ENCODE results near the gene USO1. TPM values are rescaled to one million over a fixed set of nuclear protein-coding genes. Genes with fewer than 3 reads are reported as not detected.

USO1 gene
- total and polyA plus RNA-seq, 2 donors (not counting 3 experiments of a cell fraction or from before 2014, with no cell fraction given): 29.1 to 66.0 TPM

- Histone ChIP-seq H3K4me3 (replicated peaks in 1 of 3; ENCODE audit: insufficient read depth in 1 of 3, low read depth in 1 of 3, low read length in 3 of 3) (no peak overlapping the region), H3K27ac (ENCODE audit: insufficient read depth, low read depth, low read length) (no peak overlapping the region), H3K9me3 (replicated peaks; ENCODE audit: control insufficient read depth, insufficient read depth, low read length) (no peaks in the 10 kb centered on the region), H3K79me2 (ENCODE audit: control insufficient read depth, insufficient read depth, low read length) (no peaks in the 10 kb centered on the region), H3K4me2 (ENCODE audit: insufficient read depth, low read length) (no peak overlapping the region), H3K4me1 (ENCODE audit: control insufficient read depth, extremely low read depth, insufficient read depth, low read length) (peaks cover 10% of the 10 kb centered on the region), H4K20me1 (replicated peaks; ENCODE audit: control insufficient read depth, extremely low read depth, insufficient read depth, low read length) (no peaks in the 10 kb centered on the region), H2AFZ (ENCODE audit: low read depth, low read length) (no peak overlapping the region), H3K9ac (replicated peaks; ENCODE audit: extremely low read depth, insufficient read depth, low read length) (no peak overlapping the region), H3K36me3 (ENCODE audit: control insufficient read depth in 2 of 2, extremely low read depth in 1 of 2, insufficient read depth in 2 of 2, low read length in 2 of 2) (peaks cover 1 to 2% of the 10 kb centered on the region in 2 experiments), H3K27me3 (ENCODE audit: control insufficient read depth in 2 of 2, insufficient read depth in 2 of 2, low read length in 2 of 2) (no peaks in the 10 kb centered on the region), H3K9me1 (replicated peaks; ENCODE audit: control insufficient read depth, extremely low read depth, insufficient read depth, low read length) (no peaks in the 10 kb centered on the region)
- TF ChIP-seq POLR2A (IDR thresholded peaks at IDR 0.05; ENCODE audit: low read depth, low read length): no peak
- TF ChIP-seq MYC (IDR thresholded peaks at IDR 0.05; ENCODE audit: low read depth, low read length): no peak
- no peak for TF ChIP-seq CTCF (IDR thresholded peaks at IDR 0.05; ENCODE audit: extremely low read depth in 1 of 2, insufficient read depth in 1 of 2, low read depth in 1 of 2, low read length in 2 of 2)
- POLR2A ChIA-PET: no interaction called here
- CTCF ChIA-PET: no interaction called here
- no peak for DNase-seq (ENCODE audit: low read depth, low spot score)
- dilution Hi-C loops (cut with MboI; ENCODE audit: extremely low pct_ligation_motif_present, low sequenced_read_pairs) (no loop called here), intact Hi-C loops (cut with micrococcal nuclease) (no loop called here)
- FAIRE-seq: no peak
- no TSS peak for BruUV-seq (replicated peaks)
Observed at GRCh38 chr4:75717408-75717807, 7.0 kb upstream of the USO1 start.

DNA sequence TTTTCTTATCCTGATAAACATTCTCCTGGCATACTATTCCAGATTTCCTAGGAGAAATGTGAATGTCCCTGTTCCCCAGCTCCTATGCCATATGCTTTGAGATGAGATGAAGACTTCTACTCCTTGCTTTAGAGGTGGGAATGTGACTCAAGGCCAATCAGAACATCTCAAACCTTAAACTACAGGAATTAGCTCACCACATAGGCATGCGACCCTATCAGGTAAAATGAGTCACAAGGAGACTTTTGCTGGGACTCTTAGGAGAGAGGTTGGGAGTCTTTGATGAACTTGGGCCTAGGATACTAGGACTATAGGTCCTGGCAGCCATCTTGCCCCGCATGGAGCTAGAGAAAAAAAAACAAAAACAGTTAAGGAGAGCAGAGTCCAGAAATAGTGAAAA, 5.8 kb upstream of the USO1 start:
- intact Hi-C loops (cut with micrococcal nuclease) (no loop called here), dilution Hi-C loops (cut with MboI; ENCODE audit: extremely low pct_ligation_motif_present, low sequenced_read_pairs) (no loop called here)
- no peak overlapping the region for H3K4me3 ChIP-seq (replicated peaks in 1 of 3; ENCODE audit: insufficient read depth in 1 of 3, low read depth in 1 of 3, low read length in 3 of 3)
- ChIA-PET CTCF (interaction anchor here (1.0 kb wide), 1 partner anchor 8 kb away, joined by 3 read pairs; no protein-coding TSS in a partner anchor), POLR2A (interaction anchor here (0.7 kb wide), 1 partner anchor 14 kb away, joined by 6 read pairs; no protein-coding TSS in a partner anchor)
- DNase-seq (ENCODE audit: low read depth, low spot score) (peak; percentile 29), FAIRE-seq (no peak)
- no peaks in the 10 kb centered on the region for H4K20me1 ChIP-seq (replicated peaks; ENCODE audit: control insufficient read depth, extremely low read depth, insufficient read depth, low read length)
- H3K27ac ChIP-seq (ENCODE audit: insufficient read depth, low read depth, low read length): no peak overlapping the region
- no peaks in the 10 kb centered on the region for H3K27me3 ChIP-seq (ENCODE audit: control insufficient read depth in 2 of 2, insufficient read depth in 2 of 2, low read length in 2 of 2)
- H3K9me1 ChIP-seq (replicated peaks; ENCODE audit: control insufficient read depth, extremely low read depth, insufficient read depth, low read length): no peaks in the 10 kb centered on the region
- H3K4me2 ChIP-seq (ENCODE audit: insufficient read depth, low read length): peak overlapping the region; percentile 16
- no TSS peak for BruUV-seq (replicated peaks)
- H3K9me3 ChIP-seq (replicated peaks; ENCODE audit: control insufficient read depth, insufficient read depth, low read length): no peaks in the 10 kb centered on the region
- H3K79me2 ChIP-seq (ENCODE audit: control insufficient read depth, insufficient read depth, low read length): peaks cover 2% of the 10 kb centered on the region
- peaks cover 17% of the 10 kb centered on the region for H3K4me1 ChIP-seq (ENCODE audit: control insufficient read depth, extremely low read depth, insufficient read depth, low read length)
- TF ChIP-seq, protein P1, sequence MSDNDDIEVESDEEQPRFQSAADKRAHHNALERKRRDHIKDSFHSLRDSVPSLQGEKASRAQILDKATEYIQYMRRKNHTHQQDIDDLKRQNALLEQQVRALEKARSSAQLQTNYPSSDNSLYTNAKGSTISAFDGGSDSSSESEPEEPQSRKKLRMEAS (IDR thresholded peaks at IDR 0.05; ENCODE audit: insufficient read depth, insufficient read length): no peak
- TF ChIP-seq MYC (IDR thresholded peaks at IDR 0.05; ENCODE audit: low read depth, low read length): no peak
- peaks cover 1 to 2% of the 10 kb centered on the region in 2 experiments for H3K36me3 ChIP-seq (ENCODE audit: control insufficient read depth in 2 of 2, extremely low read depth in 1 of 2, insufficient read depth in 2 of 2, low read length in 2 of 2)
- no peak overlapping the region for H3K9ac ChIP-seq (replicated peaks; ENCODE audit: extremely low read depth, insufficient read depth, low read length)
- peak overlapping the region; percentile 48 for H2AFZ ChIP-seq (ENCODE audit: low read depth, low read length)
